GM12878 (cell line): ENCODE results near the gene SATB2. TPM values are rescaled to one million over a fixed set of nuclear protein-coding genes. Genes with fewer than 3 reads are reported as not detected.

Experiments used
- ATAC-seq: fragments of 200-7000 bp; cut with Tn5 transposase; 3 replicates; pipeline ENCODE4 v1.9.1; 2020; ENCODE audit warnings: mild to moderate bottlenecking, moderate library complexity
- BruUV-seq: library from RNA; stranded (reverse); fragments of 400-500 nt; replicated peaks from 2 replicates; lab custom pipeline; 2021; lab: Mats Ljungman, UMichigan
- CTCF ChIA-PET: fragments of 300-600 bp; sonication (Branson Sonifier 250); formaldehyde crosslinking; extraction: SDS; loops from one replicate; lab custom pipeline; 2021; ENCODE audit warnings: inconsistent platforms; lab: Yijun Ruan, JAX
- POLR2A ChIA-PET: fragments of 350-600 bp; formaldehyde crosslinking; extraction: SDS; loops from one replicate; lab custom pipeline; 2021; ENCODE audit warnings: inconsistent platforms; lab: Charles Lee
- RAD21 ChIA-PET: fragments of 300-600 bp; sonication (Branson Sonifier 250); formaldehyde crosslinking; loops from one replicate; lab custom pipeline; 2023; ENCODE audit warnings: antibody characterized with exemption; ENCODE audit not compliant: unreplicated experiment; lab: Charles Lee
- SMC1A ChIA-PET: fragments of 300-600 bp; sonication (Branson Sonifier 250); formaldehyde crosslinking; loops from one replicate; lab custom pipeline; 2023; ENCODE audit not compliant: unreplicated experiment, uncharacterized antibody; lab: Charles Lee
- DNase-seq: peaks from one replicate; pipeline ENCODE4 v3.0.0-alpha.2; 2011; ENCODE audit warnings: low read depth, low spot score
- FAIRE-seq: peaks from 3 replicates; lab custom pipeline; 2011; peaks lifted over from hg19 to GRCh38; lab: Jason Lieb, UNC
- H2AFZ ChIP-seq: 2 replicates; pipeline ENCODE4 v1.6.0; 2011; ENCODE audit warnings: low read depth, low read length, control low read depth; ENCODE audit not compliant: control insufficient read depth
- H3K27ac ChIP-seq: 2 replicates; pipeline ENCODE4 v1.5.1; 2011; ENCODE audit warnings: control low read depth; ENCODE audit not compliant: control insufficient read depth, insufficient read depth
- H3K27me3 ChIP-seq, 2 experiments: replicated peaks in 1 of 2; 2 replicates each; pipeline versions ENCODE4 v1.6.0 to v1.6.1; 2011; ENCODE audit warnings: low read length in 1 of 2; ENCODE audit not compliant: control insufficient read depth in 2 of 2, insufficient read depth in 2 of 2
- H3K36me3 ChIP-seq, 2 experiments: 2 replicates each; pipeline ENCODE4 v1.5.1; 2011; ENCODE audit warnings: low read length in 1 of 2; ENCODE audit not compliant: control insufficient read depth in 2 of 2, insufficient read depth in 2 of 2
- H3K4me1 ChIP-seq: 2 replicates; pipeline ENCODE4 v1.6.1; 2011; ENCODE audit warnings: mild to moderate bottlenecking, low read length, moderate library complexity, mixed read lengths; ENCODE audit not compliant: control insufficient read depth, insufficient read depth
- H3K4me2 ChIP-seq: 2 replicates; pipeline ENCODE4 v1.6.0; 2011; ENCODE audit warnings: control low read depth; ENCODE audit not compliant: control insufficient read depth, insufficient read depth
- H3K4me3 ChIP-seq: fragments of 200-600 bp; sonication (generic); 2 replicates; pipeline ENCODE4 v1.5.1; 2016
- H3K79me2 ChIP-seq: 2 replicates; pipeline ENCODE4 v1.6.0; 2011; ENCODE audit warnings: low read length; ENCODE audit not compliant: control insufficient read depth, insufficient read depth
- H3K9ac ChIP-seq: 2 replicates; pipeline ENCODE4 v1.8.0; 2011; ENCODE audit warnings: low read length, control low read depth, mixed read lengths; ENCODE audit not compliant: control insufficient read depth, insufficient read depth
- H3K9me3 ChIP-seq: replicated peaks from 3 replicates; pipeline ENCODE4 v1.5.1; 2011; ENCODE audit warnings: mild to moderate bottlenecking, low read length; ENCODE audit not compliant: control insufficient read depth, insufficient read depth
- H4K20me1 ChIP-seq: 2 replicates; pipeline ENCODE4 v1.6.0; 2011; ENCODE audit not compliant: control insufficient read depth, insufficient read depth
- BCL11A ChIP-seq: IDR thresholded peaks from 2 replicates; pipeline ENCODE4 v1.6.1; 2011; ENCODE audit warnings: low read depth, low read length
- BCL3 ChIP-seq: IDR thresholded peaks from 2 replicates; pipeline ENCODE4 v1.6.1; 2011; ENCODE audit warnings: borderline replicate concordance, low read depth, mild to moderate bottlenecking, moderate library complexity, low read length; ENCODE audit not compliant: insufficient read depth, poor library complexity, severe bottlenecking
- BCLAF1 ChIP-seq: fragments of 450-650 bp; IDR thresholded peaks from 2 replicates; pipeline ENCODE4 v1.6.1; 2017; ENCODE audit warnings: antibody characterized with exemption, mild to moderate bottlenecking, moderate library complexity
- BMI1 ChIP-seq: fragments of 450-650 bp; IDR thresholded peaks from 2 replicates; pipeline ENCODE4 v1.6.1; 2016; ENCODE audit warnings: mild to moderate bottlenecking, moderate library complexity, borderline replicate concordance
- CBFB ChIP-seq: IDR thresholded peaks from 2 replicates; pipeline ENCODE4 v1.6.1; 2016; ENCODE audit warnings: antibody characterized with exemption, low read depth
- IKZF2 ChIP-seq, 2 experiments: fragments of 450-650 bp; IDR thresholded peaks; 2 replicates each; pipeline ENCODE4 v1.6.1; 2017; ENCODE audit warnings: mild to moderate bottlenecking in 2 of 2, moderate library complexity in 2 of 2
- PML ChIP-seq: IDR thresholded peaks from 2 replicates; pipeline ENCODE4 v1.6.1; 2012; ENCODE audit warnings: low read length, inconsistent platforms
- REST ChIP-seq: IDR thresholded peaks from 2 replicates; pipeline ENCODE4 v1.6.1; 2012; ENCODE audit warnings: mild to moderate bottlenecking, low read depth, low read length
- TBL1XR1 ChIP-seq: IDR thresholded peaks from 2 replicates; pipeline ENCODE4 v1.6.1; 2012; ENCODE audit warnings: low read depth, low read length, improper control_type of control experiment
- ZBED1 ChIP-seq: IDR thresholded peaks from 2 replicates; pipeline ENCODE4 v1.6.1; 2016; ENCODE audit warnings: borderline replicate concordance
- ZBTB33 ChIP-seq: fragments of 450-650 bp; IDR thresholded peaks from 2 replicates; pipeline ENCODE4 v1.6.1; 2017; ENCODE audit warnings: mild to moderate bottlenecking
- ZZZ3 ChIP-seq: IDR thresholded peaks from 2 replicates; pipeline ENCODE4 v1.6.1; 2011; ENCODE audit warnings: low read depth; ENCODE audit not compliant: control insufficient read depth, insufficient read length
- WGBS: methylation state at CpG from one replicate; pipeline ENCODE4 v1.1.6; 2016; ENCODE audit warnings: low lambda C conversion rate; ENCODE audit not compliant: insufficient replicate concordance, insufficient coverage; ENCODE audit errors: missing lambda C conversion rate; 5-methylcytosine and 5-hydroxymethylcytosine counted together
- in situ Hi-C: fragments of 300-500 bp; cut with MboI; formaldehyde crosslinking; loops from 9 replicates; pipeline ENCODE4 v1.14.3; 2018; ENCODE audit warnings: mixed read lengths
- intact Hi-C: fragments of 100-400 bp; cut with micrococcal nuclease; formaldehyde crosslinking; loops from one replicate; pipeline ENCODE4 v1.14.2; 2022; ENCODE audit not compliant: unreplicated experiment
- polyA plus RNA-seq, 11 experiments: library from polyadenylated mRNA; depleted of rRNA in 4 of 11; unstranded in 6 of 11; stranded (reverse) in 5 of 11; fragments of >200 nt; fragmentation: Nextera tagmentation in 4 of 11; fragmentation: Illumina TruSeq in 1 of 11; extraction: Ambion mirVana in 4 of 11; extraction: Trizol in 1 of 11; gene quantifications; 1 replicate in 1 of 11; 2 replicates in 10 of 11; pipeline versions ENCODE4 v1.2.1 to v1.2.3, GENCODE V29; 2011 to 2016; ENCODE audit warnings: inconsistent platforms in 2 of 11, missing spikeins in 2 of 11, low read depth in 1 of 11
- total RNA-seq, 4 experiments: library from RNA; depleted of rRNA in 3 of 4; stranded (reverse); fragments of >200 nt in 3 of 4; fragmentation: Illumina TruSeq in 1 of 4; extraction: Trizol in 1 of 4; gene quantifications; 2 replicates each; pipeline versions ENCODE4 v1.2.1 to v1.2.3, GENCODE V29; 2013 to 2021

Gene SATB2
- total and polyA plus RNA-seq, 10 of the 15 experiments (the other 5 are each of a cell fraction or from before 2014, with no cell fraction given) = 0.03 to 0.56 (median 0.08) TPM; not detected in 3

- no peak for TF ChIP-seq REST
- no peak for TF ChIP-seq BCL11A
- TF ChIP-seq IKZF2 (IDR thresholded peaks at IDR 0.05) = no peak
These were observed 75.6 kb downstream of the SATB2 start (continued) for GRCh38 chr2:199382091-199382490.

GRCh38 chr2:199381531-199381930, 76.2 kb downstream of the SATB2 start:
- intact Hi-C loops (no loop called here), in situ Hi-C loops (no loop called here)
- CTCF ChIA-PET = interaction anchor here (0.6 kb wide), 1 partner anchor 11 kb away, joined by 3 read pairs; no protein-coding TSS in a partner anchor
- Histone ChIP-seq H3K4me2 (no peak overlapping the region), H3K4me1 (no peaks in the 10 kb centered on the region), H3K79me2 (no peaks in the 10 kb centered on the region), H3K9ac (no peak overlapping the region), H2AFZ (no peak overlapping the region), H3K9me3 (no peaks in the 10 kb centered on the region), H3K36me3 (no peaks in the 10 kb centered on the region), H4K20me1 (no peaks in the 10 kb centered on the region), H3K27me3 (no peaks in the 10 kb centered on the region), H3K27ac (no peak overlapping the region), H3K4me3 (no peak overlapping the region)
- no TSS peak for BruUV-seq
- ATAC-seq (no peak), FAIRE-seq (no peak), DNase-seq (no peak)
- WGBS = under 1% methylated on average over 6 of the region's 6 CpGs
- RAD21 ChIA-PET = no interaction called here
- SMC1A ChIA-PET = no interaction called here
- POLR2A ChIA-PET = no interaction called here
- TF ChIP-seq BCL3 (no peak), ZBED1 (no peak), CBFB (no peak), BCLAF1 (no peak), PML (no peak), ZBTB33 (no peak), TBL1XR1 (no peak), ZZZ3 (no peak), BMI1 (no peak)
